Right atrium auricular region (tissue), 2 donors: ENCODE results near the gene PRSS56. TPM values are rescaled to one million over a fixed set of nuclear protein-coding genes. Genes with fewer than 3 reads are reported as not detected.

ENCODE experiments used
- DNase-seq: peaks from one replicate; pipeline ENCODE4 v3.0.0-alpha.2; 2019; ENCODE audit warnings: low spot score
- H3K27ac ChIP-seq, 2 donors: fragments of 200-600 bp; sonication (generic); 1 replicate in 1 of 2; 2 replicates in 1 of 2; pipeline ENCODE4 v1.5.1; 2016 to 2019
- H3K27me3 ChIP-seq, 2 donors: fragments of 200-600 bp; sonication (generic); one replicate each; pipeline versions ENCODE4 v1.5.1 to v1.6.0; 2017 to 2019
- H3K36me3 ChIP-seq: fragments of 200-600 bp; sonication (generic); one replicate; pipeline ENCODE4 v1.5.1; 2016
- H3K4me1 ChIP-seq, 2 donors: fragments of 200-600 bp; sonication (generic); one replicate each; pipeline versions ENCODE4 v1.5.1 to v1.6.0; 2017 to 2019
- H3K4me3 ChIP-seq, 2 donors: fragments of 200-600 bp; sonication (generic); 1 replicate in 1 of 2; 2 replicates in 1 of 2; pipeline ENCODE4 v1.5.1; 2017 to 2019; ENCODE audit warnings: mild to moderate bottlenecking in 1 of 2, moderate library complexity in 1 of 2
- H3K9me3 ChIP-seq, 2 donors: fragments of 200-600 bp; sonication (generic); one replicate each; pipeline ENCODE4 v1.5.1; 2019
- total RNA-seq, 2 donors: library from RNA; depleted of rRNA; stranded (reverse); fragments of >200 nt; gene quantifications; one replicate each; pipeline ENCODE4 v1.1.0, GENCODE V29; 2016
- TF ChIP-seq, protein P1 (sequence below), 2 donors: fragments of 200-600 bp; sonication (generic); IDR thresholded peaks; one replicate each; pipeline ENCODE4 v1.5.1; 2019; ENCODE audit warnings: antibody characterized with exemption in 2 of 2

PRSS56 gene
- total RNA-seq, 2 donors from 2014 or later: 0.20 TPM; not detected in 1

DNA sequence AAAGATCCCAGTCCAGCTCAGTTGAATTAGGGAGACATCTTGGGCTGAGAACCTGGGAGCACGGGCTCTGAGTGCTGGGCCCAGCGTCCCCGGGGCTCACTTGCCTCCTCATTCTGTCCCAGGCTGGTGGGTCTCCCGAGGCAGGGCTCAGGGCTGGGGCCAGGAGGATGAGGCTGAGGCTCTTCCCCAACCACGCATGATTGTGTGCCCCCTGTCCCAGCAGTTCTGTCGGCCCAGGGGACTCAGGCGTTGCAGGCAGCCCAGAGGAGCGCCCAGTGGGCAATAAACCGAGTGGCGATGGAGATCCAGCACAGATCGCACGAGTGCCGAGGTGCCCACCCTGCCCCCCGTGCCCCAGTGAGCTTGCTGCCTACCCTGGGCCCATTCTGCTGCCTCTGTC is 910 bp downstream of the PRSS56 start:
- no peak for DNase-seq
- TF ChIP-seq, protein P1, sequence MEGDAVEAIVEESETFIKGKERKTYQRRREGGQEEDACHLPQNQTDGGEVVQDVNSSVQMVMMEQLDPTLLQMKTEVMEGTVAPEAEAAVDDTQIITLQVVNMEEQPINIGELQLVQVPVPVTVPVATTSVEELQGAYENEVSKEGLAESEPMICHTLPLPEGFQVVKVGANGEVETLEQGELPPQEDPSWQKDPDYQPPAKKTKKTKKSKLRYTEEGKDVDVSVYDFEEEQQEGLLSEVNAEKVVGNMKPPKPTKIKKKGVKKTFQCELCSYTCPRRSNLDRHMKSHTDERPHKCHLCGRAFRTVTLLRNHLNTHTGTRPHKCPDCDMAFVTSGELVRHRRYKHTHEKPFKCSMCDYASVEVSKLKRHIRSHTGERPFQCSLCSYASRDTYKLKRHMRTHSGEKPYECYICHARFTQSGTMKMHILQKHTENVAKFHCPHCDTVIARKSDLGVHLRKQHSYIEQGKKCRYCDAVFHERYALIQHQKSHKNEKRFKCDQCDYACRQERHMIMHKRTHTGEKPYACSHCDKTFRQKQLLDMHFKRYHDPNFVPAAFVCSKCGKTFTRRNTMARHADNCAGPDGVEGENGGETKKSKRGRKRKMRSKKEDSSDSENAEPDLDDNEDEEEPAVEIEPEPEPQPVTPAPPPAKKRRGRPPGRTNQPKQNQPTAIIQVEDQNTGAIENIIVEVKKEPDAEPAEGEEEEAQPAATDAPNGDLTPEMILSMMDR (IDR thresholded peaks at IDR 0.05): no peak
- H3K27me3 ChIP-seq: peaks cover 0 to 20% of the 10 kb centered on the region in 2 donors
- peaks cover 0 to 43% of the 10 kb centered on the region in 2 donors for H3K4me1 ChIP-seq
- no peaks in the 10 kb centered on the region for H3K9me3 ChIP-seq
- H3K27ac ChIP-seq: no peak overlapping the region
- H3K36me3 ChIP-seq: no peaks in the 10 kb centered on the region
- no peak overlapping the region for H3K4me3 ChIP-seq

- peaks cover 0 to 47% of the 10 kb centered on the region in 2 donors for H3K4me1 ChIP-seq
- H3K9me3 ChIP-seq: no peaks in the 10 kb centered on the region
- H3K4me3 ChIP-seq: peak overlapping the region; percentile 10 to 30
- no peak overlapping the region for H3K27ac ChIP-seq
- peaks cover 0 to 20% of the 10 kb centered on the region in 2 donors for H3K27me3 ChIP-seq
- H3K36me3 ChIP-seq: no peaks in the 10 kb centered on the region
- TF ChIP-seq, protein P1 (IDR thresholded peaks at IDR 0.05): peak; percentile 94 to 97
- no peak for DNase-seq
Observed at GRCh38 chr2:232521959-232522622, 1.9 kb downstream of the PRSS56 start.

DNA sequence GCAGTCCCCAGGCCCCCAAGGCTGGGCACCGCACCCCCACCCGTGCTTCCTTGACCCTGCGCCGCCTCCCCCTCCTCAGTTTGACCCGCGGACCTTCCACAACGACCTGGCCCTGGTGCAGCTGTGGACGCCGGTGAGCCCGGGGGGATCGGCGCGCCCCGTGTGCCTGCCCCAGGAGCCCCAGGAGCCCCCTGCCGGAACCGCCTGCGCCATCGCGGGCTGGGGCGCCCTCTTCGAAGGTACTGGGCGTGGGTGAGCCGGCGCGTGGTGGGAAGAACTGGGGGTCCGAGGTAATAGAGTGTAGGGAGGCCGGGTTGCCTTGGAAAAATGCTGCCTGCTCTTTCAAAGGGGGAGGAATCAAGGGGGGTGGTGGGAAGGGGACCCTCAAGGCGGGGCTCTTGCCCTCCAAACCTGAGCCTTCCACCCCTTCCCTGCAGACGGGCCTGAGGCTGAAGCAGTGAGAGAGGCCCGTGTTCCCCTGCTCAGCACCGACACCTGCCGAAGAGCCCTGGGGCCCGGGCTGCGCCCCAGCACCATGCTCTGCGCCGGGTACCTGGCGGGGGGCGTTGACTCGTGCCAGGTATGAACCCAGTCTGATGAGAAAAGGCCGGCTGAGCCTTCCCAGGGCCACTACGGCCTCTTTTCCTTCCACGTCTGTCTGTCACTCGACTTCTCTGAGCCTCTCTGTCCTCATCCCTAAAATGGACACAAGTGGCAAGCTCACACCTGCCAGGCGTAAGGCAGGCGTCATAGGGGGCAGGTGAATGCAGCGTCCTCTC is 2.6 kb downstream of the PRSS56 start:
- DNase-seq: no peak
- Histone ChIP-seq H3K36me3 (no peaks in the 10 kb centered on the region), H3K9me3 (no peaks in the 10 kb centered on the region), H3K27me3 (peaks cover 0 to 20% of the 10 kb centered on the region in 2 donors), H3K27ac (no peak overlapping the region), H3K4me3 (peak overlapping the region in 1 of 2 donors; percentile 30), H3K4me1 (peaks cover 0 to 47% of the 10 kb centered on the region in 2 donors)
- TF ChIP-seq, protein P1 (IDR thresholded peaks at IDR 0.05): no peak

- TF ChIP-seq, protein P1 (IDR thresholded peaks at IDR 0.05): no peak
- DNase-seq: no peak
- peaks cover 0 to 47% of the 10 kb centered on the region in 2 donors for H3K4me1 ChIP-seq
- peak overlapping the region; percentile 15 to 44 for H3K4me3 ChIP-seq
- H3K27me3 ChIP-seq: peaks cover 0 to 20% of the 10 kb centered on the region in 2 donors
- H3K36me3 ChIP-seq: no peaks in the 10 kb centered on the region
- H3K9me3 ChIP-seq: no peaks in the 10 kb centered on the region
- H3K27ac ChIP-seq: no peak overlapping the region
Observed at GRCh38 chr2:232523402-232523681, 3.2 kb downstream of the PRSS56 start.

GRCh38 chr2:232523682-232524597 is 3.8 kb downstream of the PRSS56 start:
- Histone ChIP-seq H3K27ac (no peak overlapping the region), H3K4me3 (peak overlapping the region; percentile 15 to 44), H3K27me3 (peaks cover 0 to 20% of the 10 kb centered on the region in 2 donors), H3K36me3 (no peaks in the 10 kb centered on the region), H3K4me1 (peaks cover 0 to 47% of the 10 kb centered on the region in 2 donors), H3K9me3 (no peaks in the 10 kb centered on the region)
- TF ChIP-seq, protein P1 (IDR thresholded peaks at IDR 0.05): peak in 1 of 2 donors; percentile 31
- no peak for DNase-seq
